H9 (cell line): Measurements from ENCODE around the gene CYSTM1. TPM values are rescaled to one million over a fixed set of nuclear protein-coding genes. Genes with fewer than 3 reads are reported as not detected.

Source experiments
- DNase-seq: peaks from one replicate; pipeline ENCODE4 v3.0.0-alpha.2; 2017
- H2AFZ ChIP-seq: one replicate; pipeline ENCODE4 v1.6.1; 2013; ENCODE audit warnings: mild to moderate bottlenecking, low read length, control low read depth, moderate library complexity
- H2AK5ac ChIP-seq: 2 replicates; pipeline ENCODE4 v1.6.1; 2013; ENCODE audit warnings: low read length, control low read depth, mixed read lengths; ENCODE audit not compliant: insufficient read length
- H2BK120ac ChIP-seq: one replicate; pipeline ENCODE4 v1.6.1; 2013; ENCODE audit warnings: low read depth, mild to moderate bottlenecking, low read length, control low read depth, inconsistent platforms; ENCODE audit not compliant: poor library complexity, severe bottlenecking
- H2BK12ac ChIP-seq: 2 replicates; pipeline ENCODE4 v1.6.1; 2013; ENCODE audit warnings: low read length, control low read depth, mixed read lengths, low read depth; ENCODE audit not compliant: insufficient read length
- H2BK15ac ChIP-seq: 2 replicates; pipeline ENCODE4 v1.6.1; 2013; ENCODE audit warnings: low read depth, low read length, control low read depth
- H2BK20ac ChIP-seq: one replicate; pipeline ENCODE4 v1.6.1; 2013; ENCODE audit warnings: low read depth, mild to moderate bottlenecking, low read length, control low read depth, inconsistent platforms; ENCODE audit not compliant: poor library complexity, severe bottlenecking
- H2BK5ac ChIP-seq: 2 replicates; pipeline ENCODE4 v1.6.1; 2013; ENCODE audit warnings: low read length, control low read depth, mixed read lengths; ENCODE audit not compliant: insufficient read length
- H3K14ac ChIP-seq: 2 replicates; pipeline ENCODE4 v1.6.1; 2013; ENCODE audit warnings: low read length, control low read depth; ENCODE audit not compliant: insufficient read depth
- H3K18ac ChIP-seq: 2 replicates; pipeline ENCODE4 v1.6.1; 2013; ENCODE audit warnings: low read depth, mild to moderate bottlenecking, mixed read lengths, low read length, control low read depth; ENCODE audit not compliant: insufficient read length
- H3K23ac ChIP-seq: 2 replicates; pipeline ENCODE4 v1.6.1; 2013; ENCODE audit warnings: low read length, control low read depth, mixed read lengths, low read depth; ENCODE audit not compliant: insufficient read length
- H3K23me2 ChIP-seq: 2 replicates; pipeline ENCODE4 v1.6.1; 2013; ENCODE audit warnings: low read depth, mild to moderate bottlenecking, mixed read lengths, low read length, control low read depth; ENCODE audit not compliant: insufficient read length, poor library complexity, severe bottlenecking
- H3K27ac ChIP-seq: 2 replicates; pipeline ENCODE4 v1.5.1; 2013; ENCODE audit warnings: low read length, control low read depth, mixed read lengths, low read depth; ENCODE audit not compliant: insufficient read length
- H3K27me3 ChIP-seq: 2 replicates; pipeline ENCODE4 v1.6.1; 2013; ENCODE audit warnings: low read length, control low read depth, inconsistent platforms; ENCODE audit not compliant: insufficient read depth
- H3K4ac ChIP-seq: 2 replicates; pipeline ENCODE4 v1.6.1; 2013; ENCODE audit warnings: low read depth, mild to moderate bottlenecking, control low read depth, inconsistent platforms, low read length, moderate library complexity
- H3K4me1 ChIP-seq: 2 replicates; pipeline ENCODE4 v1.6.1; 2013; ENCODE audit warnings: low read length, control low read depth, inconsistent platforms; ENCODE audit not compliant: insufficient read depth
- H3K4me2 ChIP-seq: 2 replicates; pipeline ENCODE4 v1.6.1; 2013; ENCODE audit warnings: low read length, control low read depth, mixed read lengths; ENCODE audit not compliant: insufficient read length, insufficient read depth
- H3K56ac ChIP-seq: 2 replicates; pipeline ENCODE4 v1.6.1; 2013; ENCODE audit warnings: low read depth, mild to moderate bottlenecking, mixed read lengths, low read length, control low read depth; ENCODE audit not compliant: insufficient read length
- H3K79me1 ChIP-seq: 2 replicates; pipeline ENCODE4 v1.6.1; 2013; ENCODE audit warnings: low read depth, mild to moderate bottlenecking, moderate library complexity, low read length, control low read depth, inconsistent platforms; ENCODE audit not compliant: insufficient read depth, poor library complexity, severe bottlenecking
- H3K79me2 ChIP-seq: 2 replicates; pipeline ENCODE4 v1.6.1; 2013; ENCODE audit warnings: low read length, control low read depth, inconsistent platforms; ENCODE audit not compliant: insufficient read depth
- H3K9ac ChIP-seq: 2 replicates; pipeline ENCODE4 v1.6.1; 2013; ENCODE audit warnings: low read length, control low read depth, mixed read lengths; ENCODE audit not compliant: insufficient read length; ENCODE audit errors: extremely low read depth
- H3K9me3 ChIP-seq: one replicate; pipeline ENCODE4 v1.6.1; 2013; ENCODE audit warnings: low read depth, low read length, inconsistent platforms; ENCODE audit not compliant: control insufficient read depth
- H3T11ph ChIP-seq: one replicate; pipeline ENCODE4 v1.6.1; 2013; ENCODE audit warnings: mild to moderate bottlenecking, low read length, control low read depth, inconsistent platforms
- H4K20me1 ChIP-seq: one replicate; pipeline ENCODE4 v1.6.1; 2013; ENCODE audit not compliant: control insufficient read depth, insufficient read length, insufficient read depth
- H4K5ac ChIP-seq: 2 replicates; pipeline ENCODE4 v1.6.1; 2013; ENCODE audit warnings: low read depth, mild to moderate bottlenecking, mixed read lengths, low read length, control low read depth; ENCODE audit not compliant: insufficient read length
- H4K8ac ChIP-seq: replicated peaks from 2 replicates; pipeline ENCODE4 v1.6.1; 2013; ENCODE audit warnings: low read length, control low read depth, mixed read lengths, low read depth; ENCODE audit not compliant: insufficient read length
- H4K91ac ChIP-seq: 2 replicates; pipeline ENCODE4 v1.6.1; 2013; ENCODE audit warnings: low read depth, mild to moderate bottlenecking, moderate library complexity, mixed read lengths, low read length, control low read depth; ENCODE audit not compliant: insufficient read length
- H3K27ac Mint-ChIP-seq, 3 experiments: 2 replicates in 2 of 3; 3 replicates in 1 of 3; pipeline ENCODE4 v1.8.0; 2020 to 2021; ENCODE audit warnings: mixed read lengths in 3 of 3, mild to moderate bottlenecking in 1 of 3, moderate library complexity in 1 of 3
- H3K27me3 Mint-ChIP-seq: 2 replicates; pipeline ENCODE4 v1.8.0; 2021; ENCODE audit warnings: low read depth, mild to moderate bottlenecking, moderate library complexity, mixed read lengths
- H3K36me3 Mint-ChIP-seq, 3 experiments: 2 replicates in 2 of 3; 3 replicates in 1 of 3; pipeline ENCODE4 v1.8.0; 2020 to 2021; ENCODE audit warnings: low read depth in 3 of 3, mixed read lengths in 3 of 3; ENCODE audit not compliant: insufficient read depth in 1 of 3
- H3K4me1 Mint-ChIP-seq, 2 experiments: 2 replicates each; pipeline ENCODE4 v1.8.0; 2020; ENCODE audit warnings: mixed read lengths in 2 of 2
- H3K4me3 Mint-ChIP-seq, 2 experiments: 2 replicates in 1 of 2; 3 replicates in 1 of 2; pipeline ENCODE4 v1.8.0; 2020 to 2021; ENCODE audit warnings: mild to moderate bottlenecking in 2 of 2, mixed read lengths in 2 of 2, moderate library complexity in 1 of 2
- H3K9me3 Mint-ChIP-seq, 2 experiments: 2 replicates in 1 of 2; 3 replicates in 1 of 2; pipeline ENCODE4 v1.8.0; 2020; ENCODE audit warnings: mild to moderate bottlenecking in 2 of 2, mixed read lengths in 2 of 2, moderate library complexity in 1 of 2
- total RNA-seq: library from RNA; stranded (reverse); gene quantifications from 2 replicates; pipeline ENCODE4 v1.2.1, GENCODE V29; 2021
- TF ChIP-seq, protein P1 (sequence below): fragments of 200-600 bp; sonication (generic); conservative IDR thresholded peaks from 3 replicates; pipeline ENCODE4 v1.8.0; 2021; ENCODE audit warnings: antibody characterized with exemption, mild to moderate bottlenecking

CYSTM1 gene
- total RNA-seq, 1 experiment from 2014 or later = 20.6 TPM

- Histone ChIP-seq H2BK12ac (no peak overlapping the region), H3K56ac (no peak overlapping the region)
These were observed 33.1 kb downstream of the CYSTM1 start for GRCh38 chr5:140208065-140208464.

More at GRCh38 chr5:140208065-140208464, 33.1 kb downstream of the CYSTM1 start:
- Histone ChIP-seq H2BK120ac (no peak overlapping the region), H2AK5ac (no peak overlapping the region), H3K79me2 (no peaks in the 10 kb centered on the region), H3K23me2 (no peaks in the 10 kb centered on the region), H3K9ac (no peak overlapping the region), H4K20me1 (no peaks in the 10 kb centered on the region), H3K23ac (no peak overlapping the region), H2AFZ (no peak overlapping the region), H3K18ac (no peak overlapping the region), H2BK15ac (no peak overlapping the region), H4K91ac (no peak overlapping the region), H2BK20ac (no peak overlapping the region), H3K14ac (no peak overlapping the region), H3K4me2 (no peak overlapping the region), H3K79me1 (no peaks in the 10 kb centered on the region), H3T11ph (no peak overlapping the region), H4K5ac (no peak overlapping the region), H3K9me3 (no peaks in the 10 kb centered on the region), H2BK5ac (no peak overlapping the region), H4K8ac (no peak overlapping the region), H3K4me1 (peaks cover 4% of the 10 kb centered on the region; the same call in 1 of the 2 replicates), H3K4ac (no peak overlapping the region), H3K27ac (no peak overlapping the region), H3K27me3 (no peaks in the 10 kb centered on the region)
- Mint-ChIP-seq H3K36me3 (no peaks in the 10 kb centered on the region), H3K27me3 (no peaks in the 10 kb centered on the region), H3K4me1 (peaks cover 9% of the 10 kb centered on the region in 2 experiments), H3K9me3 (no peaks in the 10 kb centered on the region), H3K27ac (no peak overlapping the region), H3K4me3 (no peak overlapping the region)
- TF ChIP-seq, protein P1, sequence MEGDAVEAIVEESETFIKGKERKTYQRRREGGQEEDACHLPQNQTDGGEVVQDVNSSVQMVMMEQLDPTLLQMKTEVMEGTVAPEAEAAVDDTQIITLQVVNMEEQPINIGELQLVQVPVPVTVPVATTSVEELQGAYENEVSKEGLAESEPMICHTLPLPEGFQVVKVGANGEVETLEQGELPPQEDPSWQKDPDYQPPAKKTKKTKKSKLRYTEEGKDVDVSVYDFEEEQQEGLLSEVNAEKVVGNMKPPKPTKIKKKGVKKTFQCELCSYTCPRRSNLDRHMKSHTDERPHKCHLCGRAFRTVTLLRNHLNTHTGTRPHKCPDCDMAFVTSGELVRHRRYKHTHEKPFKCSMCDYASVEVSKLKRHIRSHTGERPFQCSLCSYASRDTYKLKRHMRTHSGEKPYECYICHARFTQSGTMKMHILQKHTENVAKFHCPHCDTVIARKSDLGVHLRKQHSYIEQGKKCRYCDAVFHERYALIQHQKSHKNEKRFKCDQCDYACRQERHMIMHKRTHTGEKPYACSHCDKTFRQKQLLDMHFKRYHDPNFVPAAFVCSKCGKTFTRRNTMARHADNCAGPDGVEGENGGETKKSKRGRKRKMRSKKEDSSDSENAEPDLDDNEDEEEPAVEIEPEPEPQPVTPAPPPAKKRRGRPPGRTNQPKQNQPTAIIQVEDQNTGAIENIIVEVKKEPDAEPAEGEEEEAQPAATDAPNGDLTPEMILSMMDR = no peak
- no peak for DNase-seq
